Measurements from ENCODE around the gene ATOH8.

Gene ATOH8

DNA sequence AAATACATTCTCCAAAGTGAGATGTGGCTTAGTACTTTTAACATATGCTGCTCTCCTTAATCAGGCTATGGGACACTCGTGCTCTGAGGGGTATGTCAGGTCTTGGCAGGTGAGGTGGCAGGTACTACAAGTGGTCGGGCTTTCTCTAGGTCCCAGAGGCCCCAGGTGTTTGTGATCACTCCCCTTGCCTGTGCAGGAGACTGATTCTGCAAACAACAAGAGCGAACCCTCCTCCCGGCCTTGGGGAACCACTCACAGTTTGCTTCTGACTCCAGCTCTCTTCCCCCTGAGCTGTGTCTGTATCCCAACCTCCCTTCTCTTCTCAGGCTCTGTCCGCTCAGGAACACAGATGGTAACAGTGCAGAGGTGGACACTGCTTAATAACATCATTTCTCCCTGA is 48.1 kb downstream of the ATOH8 start:
- no peak overlapping the region for H3K4me3 ChIP-seq (ENCODE audit: low read depth, low read length)
- H3K4me2 ChIP-seq (ENCODE audit: low read length): no peak overlapping the region
- no peak overlapping the region for H2AK5ac ChIP-seq (ENCODE audit: low read length)
- H2AFZ ChIP-seq (ENCODE audit: insufficient read depth, low read length, poor library complexity): no peak overlapping the region
- H3K27ac ChIP-seq (ENCODE audit: low read depth, low read length): no peak overlapping the region
- H2BK120ac ChIP-seq (ENCODE audit: insufficient read depth, low read length, poor library complexity): no peak overlapping the region
- H4K91ac ChIP-seq (ENCODE audit: low read depth, low read length): no peak overlapping the region
- no peak overlapping the region for H3K4ac ChIP-seq (ENCODE audit: low read depth, low read length)
- H4K8ac ChIP-seq (ENCODE audit: low read depth, low read length): no peak overlapping the region
- H2BK5ac ChIP-seq (ENCODE audit: low read depth, low read length, poor library complexity): no peak overlapping the region
- no peaks in the 10 kb centered on the region for H3K9me3 ChIP-seq (ENCODE audit: insufficient read depth, low read depth, low read length)
- H4K12ac ChIP-seq (ENCODE audit: low read depth, low read length): no peak overlapping the region
- H3K23ac ChIP-seq (ENCODE audit: low read length): no peak overlapping the region
- H3K79me2 ChIP-seq (ENCODE audit: control insufficient read depth, insufficient read depth, low read length, poor library complexity): no peaks in the 10 kb centered on the region
- H2BK12ac ChIP-seq (ENCODE audit: low read length): no peak overlapping the region
- H3K18ac ChIP-seq (ENCODE audit: low read length): no peak overlapping the region
- WGBS (ENCODE audit: extremely low coverage, insufficient coverage, insufficient read length): no CpG with 5 or more reads among the region's 5 CpGs
- H3K14ac ChIP-seq (ENCODE audit: low read length): no peak overlapping the region
- no peak for DNase-seq
- no peaks in the 10 kb centered on the region for H3K36me3 ChIP-seq (ENCODE audit: control insufficient read depth in 1 of 2, insufficient read depth in 2 of 2, low read length in 2 of 2)
- no peak overlapping the region for H3K9ac ChIP-seq (ENCODE audit: low read length)
- no peaks in the 10 kb centered on the region for H3K79me1 ChIP-seq (ENCODE audit: low read length)
- no peaks in the 10 kb centered on the region for H3K4me1 ChIP-seq (ENCODE audit: control insufficient read depth in 1 of 2, insufficient read depth in 2 of 2, low read length in 2 of 2)
- no peaks in the 10 kb centered on the region for H3K27me3 ChIP-seq (ENCODE audit: insufficient read depth, low read length)

DNA sequence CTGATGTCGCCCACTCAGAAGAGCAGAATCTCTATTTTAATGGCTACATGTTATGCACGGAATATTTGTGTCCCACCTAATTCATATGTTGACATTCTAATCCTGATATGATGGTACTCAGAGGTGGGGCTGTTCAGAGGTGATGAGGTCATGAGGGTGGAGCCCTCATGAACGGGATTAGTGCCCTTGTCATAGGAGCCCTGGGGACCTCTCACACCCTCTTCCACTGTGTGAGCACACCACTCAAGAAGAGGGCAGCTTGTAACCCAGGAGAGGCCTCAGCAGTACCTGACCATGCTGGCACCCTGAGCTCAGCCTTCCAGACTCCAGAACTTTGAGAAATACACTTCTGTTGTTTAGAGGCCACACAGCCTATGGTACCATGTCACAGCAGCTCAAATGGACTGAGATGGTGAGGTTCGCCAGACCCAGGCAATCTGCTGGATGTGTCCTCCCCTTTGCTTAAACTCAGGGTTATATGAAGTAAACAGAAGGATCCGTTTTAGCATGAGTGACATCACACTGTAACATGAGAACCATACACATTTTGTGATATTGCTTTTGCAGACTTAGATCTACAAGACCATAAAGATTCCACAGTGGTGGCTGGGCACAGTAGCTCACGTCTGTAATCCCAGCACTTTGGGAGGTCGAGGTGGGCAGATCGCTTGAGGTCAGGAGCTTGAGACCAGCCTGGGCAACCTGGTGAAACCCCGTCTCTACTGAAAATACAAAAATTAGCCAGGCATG is 48.7 kb downstream of the ATOH8 start:
- Histone ChIP-seq H2AFZ (ENCODE audit: insufficient read depth, low read length, poor library complexity) (no peak overlapping the region), H3K4me2 (ENCODE audit: low read length) (no peak overlapping the region)
- WGBS (ENCODE audit: extremely low coverage, insufficient coverage, insufficient read length): no CpG with 5 or more reads among the region's 9 CpGs

DNA sequence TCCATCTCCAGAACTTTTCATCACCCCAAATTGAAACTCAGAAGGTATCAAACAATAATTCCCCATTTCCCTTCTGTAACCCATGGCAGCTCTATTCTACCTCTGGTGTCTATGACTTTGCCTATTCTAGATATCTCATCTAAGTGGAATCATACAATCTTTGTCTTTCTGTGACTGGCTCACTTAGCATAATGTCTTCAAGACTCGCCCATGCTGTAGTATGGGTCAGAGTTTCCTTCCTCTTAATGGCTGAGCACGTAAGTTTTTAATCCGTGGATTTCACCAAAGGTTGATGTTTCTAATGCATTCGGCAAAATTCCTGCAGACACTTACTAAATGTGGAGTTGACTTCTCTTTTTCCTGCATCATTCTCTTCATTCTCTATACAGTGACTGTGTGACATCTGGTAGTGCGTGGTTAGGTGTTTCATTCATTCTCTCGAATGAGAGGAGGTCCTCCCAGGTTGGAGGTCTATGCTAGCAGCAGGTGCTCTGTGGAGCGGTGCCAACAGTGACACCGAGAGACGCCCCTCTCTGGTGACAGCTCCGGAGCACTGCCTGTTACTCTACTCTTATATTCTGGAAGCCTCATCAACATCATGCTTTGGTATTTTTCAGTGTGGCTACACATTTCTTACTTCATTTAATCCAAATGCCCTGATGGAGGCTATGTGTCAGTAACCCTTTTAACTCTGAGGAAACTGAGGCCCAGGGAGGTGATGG is 50.1 kb downstream of the ATOH8 start:
- Histone ChIP-seq H3K23ac (ENCODE audit: low read length) (no peak overlapping the region), H3K4me3 (ENCODE audit: low read depth, low read length) (no peak overlapping the region), H3K4me1 (ENCODE audit: control insufficient read depth in 1 of 2, insufficient read depth in 2 of 2, low read length in 2 of 2) (no peaks in the 10 kb centered on the region), H4K8ac (ENCODE audit: low read depth, low read length) (no peak overlapping the region), H3K4me2 (ENCODE audit: low read length) (no peak overlapping the region), H3K79me2 (ENCODE audit: control insufficient read depth, insufficient read depth, low read length, poor library complexity) (no peaks in the 10 kb centered on the region), H3K27me3 (ENCODE audit: insufficient read depth, low read length) (no peaks in the 10 kb centered on the region), H4K91ac (ENCODE audit: low read depth, low read length) (no peak overlapping the region), H2BK120ac (ENCODE audit: insufficient read depth, low read length, poor library complexity) (no peak overlapping the region), H2BK12ac (ENCODE audit: low read length) (no peak overlapping the region), H3K14ac (ENCODE audit: low read length) (no peak overlapping the region), H2BK5ac (ENCODE audit: low read depth, low read length, poor library complexity) (no peak overlapping the region), H2AFZ (ENCODE audit: insufficient read depth, low read length, poor library complexity) (no peak overlapping the region), H3K9ac (ENCODE audit: low read length) (no peak overlapping the region), H3K36me3 (ENCODE audit: control insufficient read depth in 1 of 2, insufficient read depth in 2 of 2, low read length in 2 of 2) (no peaks in the 10 kb centered on the region), H3K9me3 (ENCODE audit: insufficient read depth, low read depth, low read length) (no peaks in the 10 kb centered on the region), H3K4ac (ENCODE audit: low read depth, low read length) (no peak overlapping the region), H2AK5ac (ENCODE audit: low read length) (no peak overlapping the region), H3K18ac (ENCODE audit: low read length) (no peak overlapping the region), H4K12ac (ENCODE audit: low read depth, low read length) (no peak overlapping the region), H3K27ac (ENCODE audit: low read depth, low read length) (no peak overlapping the region), H3K79me1 (ENCODE audit: low read length) (no peaks in the 10 kb centered on the region)
- DNase-seq: no peak
- no CpG with 5 or more reads among the region's 10 CpGs for WGBS (ENCODE audit: extremely low coverage, insufficient coverage, insufficient read length)

More for the DNA sequence above, 48.7 kb downstream of the ATOH8 start:
- Histone ChIP-seq H4K91ac (ENCODE audit: low read depth, low read length) (no peak overlapping the region), H3K4me1 (ENCODE audit: control insufficient read depth in 1 of 2, insufficient read depth in 2 of 2, low read length in 2 of 2) (no peaks in the 10 kb centered on the region), H3K27ac (ENCODE audit: low read depth, low read length) (no peak overlapping the region), H3K27me3 (ENCODE audit: insufficient read depth, low read length) (no peaks in the 10 kb centered on the region), H3K79me2 (ENCODE audit: control insufficient read depth, insufficient read depth, low read length, poor library complexity) (no peaks in the 10 kb centered on the region), H3K18ac (ENCODE audit: low read length) (no peak overlapping the region), H3K14ac (ENCODE audit: low read length) (no peak overlapping the region), H4K8ac (ENCODE audit: low read depth, low read length) (no peak overlapping the region), H3K79me1 (ENCODE audit: low read length) (no peaks in the 10 kb centered on the region), H3K23ac (ENCODE audit: low read length) (no peak overlapping the region), H2AK5ac (ENCODE audit: low read length) (no peak overlapping the region), H3K9ac (ENCODE audit: low read length) (no peak overlapping the region), H2BK5ac (ENCODE audit: low read depth, low read length, poor library complexity) (no peak overlapping the region), H3K4ac (ENCODE audit: low read depth, low read length) (no peak overlapping the region), H2BK120ac (ENCODE audit: insufficient read depth, low read length, poor library complexity) (no peak overlapping the region), H3K9me3 (ENCODE audit: insufficient read depth, low read depth, low read length) (no peaks in the 10 kb centered on the region), H3K4me3 (ENCODE audit: low read depth, low read length) (no peak overlapping the region), H3K36me3 (ENCODE audit: control insufficient read depth in 1 of 2, insufficient read depth in 2 of 2, low read length in 2 of 2) (no peaks in the 10 kb centered on the region), H4K12ac (ENCODE audit: low read depth, low read length) (no peak overlapping the region), H2BK12ac (ENCODE audit: low read length) (no peak overlapping the region)
- DNase-seq: peak in 1 of 2 donors; percentile 25

DNA sequence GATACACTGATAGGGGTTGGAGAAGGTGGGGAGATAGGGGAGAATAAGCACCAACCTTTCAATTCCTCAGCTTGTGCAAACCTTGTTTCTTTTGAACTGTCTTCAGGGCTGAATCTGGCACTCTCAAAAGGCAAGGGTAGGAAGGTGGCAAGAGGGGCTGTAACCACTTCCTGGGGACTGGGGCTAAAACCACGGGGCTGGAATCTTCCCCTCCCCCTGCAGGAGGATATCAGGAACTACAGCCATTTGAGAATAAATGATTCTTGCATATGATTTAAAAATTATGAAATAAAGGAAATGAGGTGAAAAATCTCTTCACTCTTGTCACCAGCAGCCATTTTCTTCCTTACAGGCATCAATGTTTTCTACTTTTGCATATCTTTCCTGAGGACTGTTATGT is 50.8 kb downstream of the ATOH8 start:
- Histone ChIP-seq H3K9ac (ENCODE audit: low read length) (no peak overlapping the region), H3K27ac (ENCODE audit: low read depth, low read length) (no peak overlapping the region), H3K79me2 (ENCODE audit: control insufficient read depth, insufficient read depth, low read length, poor library complexity) (no peaks in the 10 kb centered on the region)

More for the DNA sequence above, 50.8 kb downstream of the ATOH8 start:
- H3K4me2 ChIP-seq (ENCODE audit: low read length): no peak overlapping the region
- H3K4ac ChIP-seq (ENCODE audit: low read depth, low read length): no peak overlapping the region
- no peak overlapping the region for H2BK120ac ChIP-seq (ENCODE audit: insufficient read depth, low read length, poor library complexity)
- no peak overlapping the region for H3K14ac ChIP-seq (ENCODE audit: low read length)
- H2AK5ac ChIP-seq (ENCODE audit: low read length): no peak overlapping the region
- whole genome bisulfite sequencing (ENCODE audit: extremely low coverage, insufficient coverage, insufficient read length): no CpG with 5 or more reads among the region's 1 CpG
- no peak overlapping the region for H2BK5ac ChIP-seq (ENCODE audit: low read depth, low read length, poor library complexity)
- no peak overlapping the region for H3K4me3 ChIP-seq (ENCODE audit: low read depth, low read length)
- H3K4me1 ChIP-seq (ENCODE audit: control insufficient read depth in 1 of 2, insufficient read depth in 2 of 2, low read length in 2 of 2): no peaks in the 10 kb centered on the region
- H4K8ac ChIP-seq (ENCODE audit: low read depth, low read length): no peak overlapping the region
- no peaks in the 10 kb centered on the region for H3K79me1 ChIP-seq (ENCODE audit: low read length)
- no peaks in the 10 kb centered on the region for H3K27me3 ChIP-seq (ENCODE audit: insufficient read depth, low read length)
- no peaks in the 10 kb centered on the region for H3K36me3 ChIP-seq (ENCODE audit: control insufficient read depth in 1 of 2, insufficient read depth in 2 of 2, low read length in 2 of 2)
- no peak overlapping the region for H2AFZ ChIP-seq (ENCODE audit: insufficient read depth, low read length, poor library complexity)
- no peak overlapping the region for H3K23ac ChIP-seq (ENCODE audit: low read length)
- H3K9me3 ChIP-seq (ENCODE audit: insufficient read depth, low read depth, low read length): no peaks in the 10 kb centered on the region
- H4K91ac ChIP-seq (ENCODE audit: low read depth, low read length): no peak overlapping the region
- DNase-seq: peak in 1 of 2 donors; percentile 59
- no peak overlapping the region for H4K12ac ChIP-seq (ENCODE audit: low read depth, low read length)
- no peak overlapping the region for H2BK12ac ChIP-seq (ENCODE audit: low read length)
- no peak overlapping the region for H3K18ac ChIP-seq (ENCODE audit: low read length)
